Anterior cingulate cortex (tissue), 58 donors: Measurements from ENCODE around the gene MED16.

Source experiments
- DNase-seq, 58 donors: peaks; one replicate each; lab custom pipeline; 2025; lab: John Stamatoyannopoulos, UW

Gene MED16

GRCh38 chr19:929203-929890 lies 36.4 kb upstream of the MED16 start:
- DNase-seq, result no peak

- no peak for DNase-seq
Observed at GRCh38 chr19:928471-929202, 35.6 kb upstream of the MED16 start.

- DNase-seq, result no peak
Observed at GRCh38 chr19:927780-928401, 34.9 kb upstream of the MED16 start.

GRCh38 chr19:927351-927779 lies 34.4 kb upstream of the MED16 start:
- no peak for DNase-seq

- DNase-seq, result peak in 3 of 58 donors; percentile 33 to 44 (median 35)
Observed at GRCh38 chr19:926589-927350, 33.8 kb upstream of the MED16 start.

GRCh38 chr19:926323-926588 lies 33.3 kb upstream of the MED16 start:
- no peak for DNase-seq

- peak in 56 of 58 donors; percentile 23 to 91 (median 70) for DNase-seq
Observed at GRCh38 chr19:925526-926322, 32.7 kb upstream of the MED16 start, which contains the start of gene ARID3A. Gene ARID3A (plus strand): TSS chr19:926035. CDS start chr19:929529, 3,494 bp downstream.

- peak in 16 of 58 donors; percentile 36 to 85 (median 68) for DNase-seq
Observed at GRCh38 chr19:925087-925525, 32.1 kb upstream of the MED16 start.

- DNase-seq, result no peak
Observed at GRCh38 chr19:924553-925086, 31.6 kb upstream of the MED16 start.

GRCh38 chr19:920051-920864 lies 27.3 kb upstream of the MED16 start:
- DNase-seq, result peak in 1 of 58 donors; percentile 28

- no peak for DNase-seq
Observed at GRCh38 chr19:919199-920050, 26.4 kb upstream of the MED16 start.

GRCh38 chr19:918481-919198 lies 25.7 kb upstream of the MED16 start:
- no peak for DNase-seq

- no peak for DNase-seq
Observed at GRCh38 chr19:918152-918437, 25.1 kb upstream of the MED16 start.

GRCh38 chr19:917323-918151 lies 24.6 kb upstream of the MED16 start, which contains the start of gene KISS1R:
Gene KISS1R (plus strand): TSS chr19:917333. CDS start chr19:917503, 170 bp downstream.
- DNase-seq, result no peak

- no peak for DNase-seq
Observed at GRCh38 chr19:916645-917322, 23.8 kb upstream of the MED16 start.
